RWPE2 (cell line): ENCODE measurements around the gene RNF123.

Experiments used
- ATAC-seq: fragments of 200-7000 bp; cut with Tn5 transposase; 3 replicates; pipeline ENCODE4 v1.9.1; 2021; ENCODE audit warnings: low read depth
- DNase-seq: peaks from one replicate; pipeline ENCODE4 v3.0.0-alpha.2; 2020; ENCODE audit warnings: low spot score
- H3K27ac ChIP-seq: fragments of 450-650 bp; 2 replicates; pipeline ENCODE4 v1.5.1; 2017; ENCODE audit warnings: mild to moderate bottlenecking; ENCODE audit not compliant: poor library complexity, severe bottlenecking
- H3K27me3 ChIP-seq: fragments of 250-450 bp; sonication (Bioruptor Pico); 2 replicates; pipeline ENCODE4 v1.5.1; 2021; ENCODE audit warnings: mild to moderate bottlenecking, moderate library complexity; ENCODE audit not compliant: insufficient read depth, poor library complexity, severe bottlenecking
- H3K36me3 ChIP-seq: fragments of 250-450 bp; sonication (Bioruptor Pico); 2 replicates; pipeline ENCODE4 v1.5.1; 2020; ENCODE audit warnings: low read depth, mild to moderate bottlenecking, moderate library complexity
- H3K4me1 ChIP-seq: fragments of 250-450 bp; sonication (Bioruptor Pico); 2 replicates; pipeline ENCODE4 v1.5.1; 2021; ENCODE audit warnings: mild to moderate bottlenecking, moderate library complexity; ENCODE audit not compliant: insufficient read depth, poor library complexity, severe bottlenecking
- H3K4me3 ChIP-seq: fragments of 250-450 bp; sonication (Bioruptor Pico); 2 replicates; pipeline ENCODE4 v1.5.1; 2021; ENCODE audit warnings: mild to moderate bottlenecking, moderate library complexity; ENCODE audit not compliant: severe bottlenecking
- H3K9me3 ChIP-seq: fragments of 250-450 bp; sonication (Bioruptor Pico); 2 replicates; pipeline ENCODE4 v1.5.1; 2021; ENCODE audit warnings: mild to moderate bottlenecking, moderate library complexity; ENCODE audit not compliant: severe bottlenecking
- TF ChIP-seq, protein P1 (sequence below): fragments of 450-650 bp; IDR thresholded peaks from one replicate; pipeline ENCODE4 v1.5.1; 2017; ENCODE audit warnings: mild to moderate bottlenecking, moderate library complexity; ENCODE audit not compliant: poor library complexity, severe bottlenecking

RNF123 gene

DNA sequence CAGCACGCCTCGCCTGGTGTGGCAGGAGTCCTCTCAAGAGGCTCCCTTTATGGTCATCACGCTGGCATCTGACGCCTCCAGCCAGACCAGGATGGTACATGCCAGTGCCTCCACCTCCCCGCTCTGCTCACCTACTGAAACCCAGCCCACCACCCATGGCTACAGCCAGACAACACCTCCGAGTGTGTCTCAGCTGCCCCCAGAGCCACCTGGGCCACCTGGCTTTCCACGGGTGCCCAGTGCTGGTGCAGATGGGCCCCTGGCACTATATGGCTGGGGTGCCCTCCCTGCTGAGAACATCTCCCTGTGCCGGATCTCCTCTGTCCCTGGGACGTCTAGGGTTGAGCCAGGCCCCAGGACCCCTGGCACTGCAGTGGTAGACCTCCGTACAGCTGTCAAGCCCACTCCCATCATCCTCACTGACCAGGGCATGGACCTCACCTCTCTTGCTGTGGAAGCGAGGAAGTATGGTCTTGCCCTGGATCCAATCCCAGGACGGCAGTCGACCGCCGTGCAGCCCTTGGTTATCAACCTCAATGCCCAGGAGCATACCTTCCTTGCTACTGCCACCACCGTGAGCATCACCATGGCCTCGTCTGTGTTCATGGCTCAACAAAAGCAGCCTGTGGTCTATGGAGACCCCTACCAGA, 35.1 kb upstream of the RNF123 start:
- no peaks in the 10 kb centered on the region for H3K4me1 ChIP-seq
- TF ChIP-seq, protein P1, sequence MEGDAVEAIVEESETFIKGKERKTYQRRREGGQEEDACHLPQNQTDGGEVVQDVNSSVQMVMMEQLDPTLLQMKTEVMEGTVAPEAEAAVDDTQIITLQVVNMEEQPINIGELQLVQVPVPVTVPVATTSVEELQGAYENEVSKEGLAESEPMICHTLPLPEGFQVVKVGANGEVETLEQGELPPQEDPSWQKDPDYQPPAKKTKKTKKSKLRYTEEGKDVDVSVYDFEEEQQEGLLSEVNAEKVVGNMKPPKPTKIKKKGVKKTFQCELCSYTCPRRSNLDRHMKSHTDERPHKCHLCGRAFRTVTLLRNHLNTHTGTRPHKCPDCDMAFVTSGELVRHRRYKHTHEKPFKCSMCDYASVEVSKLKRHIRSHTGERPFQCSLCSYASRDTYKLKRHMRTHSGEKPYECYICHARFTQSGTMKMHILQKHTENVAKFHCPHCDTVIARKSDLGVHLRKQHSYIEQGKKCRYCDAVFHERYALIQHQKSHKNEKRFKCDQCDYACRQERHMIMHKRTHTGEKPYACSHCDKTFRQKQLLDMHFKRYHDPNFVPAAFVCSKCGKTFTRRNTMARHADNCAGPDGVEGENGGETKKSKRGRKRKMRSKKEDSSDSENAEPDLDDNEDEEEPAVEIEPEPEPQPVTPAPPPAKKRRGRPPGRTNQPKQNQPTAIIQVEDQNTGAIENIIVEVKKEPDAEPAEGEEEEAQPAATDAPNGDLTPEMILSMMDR, result no peak
- no peaks in the 10 kb centered on the region for H3K36me3 ChIP-seq
- ATAC-seq, result no peak
- H3K27ac ChIP-seq, result no peak overlapping the region
- DNase-seq, result no peak
- no peak overlapping the region for H3K4me3 ChIP-seq
- no peaks in the 10 kb centered on the region for H3K27me3 ChIP-seq
- H3K9me3 ChIP-seq, result no peaks in the 10 kb centered on the region

DNA sequence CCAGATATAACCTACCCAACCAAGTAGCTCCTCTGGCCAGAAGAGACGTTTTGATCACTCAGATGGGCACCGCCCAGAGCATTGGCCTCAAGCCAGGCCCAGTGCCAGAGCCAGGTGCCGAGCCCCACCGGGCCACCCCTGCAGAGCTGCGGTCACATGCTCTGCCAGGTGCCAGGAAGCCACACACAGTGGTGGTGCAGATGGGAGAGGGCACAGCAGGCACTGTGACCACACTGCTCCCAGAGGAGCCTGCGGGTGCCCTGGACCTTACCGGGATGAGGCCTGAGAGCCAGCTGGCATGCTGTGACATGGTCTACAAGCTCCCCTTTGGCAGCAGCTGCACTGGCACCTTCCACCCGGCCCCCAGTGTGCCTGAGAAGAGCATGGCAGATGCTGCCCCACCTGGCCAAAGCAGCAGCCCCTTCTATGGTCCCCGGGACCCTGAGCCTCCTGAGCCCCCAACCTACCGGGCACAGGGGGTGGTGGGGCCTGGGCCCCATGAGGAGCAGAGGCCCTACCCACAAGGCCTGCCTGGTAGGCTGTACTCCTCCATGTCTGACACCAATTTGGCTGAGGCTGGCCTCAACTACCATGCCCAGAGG, 34.3 kb upstream of the RNF123 start:
- TF ChIP-seq, protein P1, result no peak
- Histone ChIP-seq H3K4me1 (no peaks in the 10 kb centered on the region), H3K36me3 (no peaks in the 10 kb centered on the region), H3K27me3 (no peaks in the 10 kb centered on the region), H3K4me3 (no peak overlapping the region), H3K27ac (no peak overlapping the region), H3K9me3 (no peaks in the 10 kb centered on the region)
- no peak for DNase-seq
- no peak for ATAC-seq

DNA sequence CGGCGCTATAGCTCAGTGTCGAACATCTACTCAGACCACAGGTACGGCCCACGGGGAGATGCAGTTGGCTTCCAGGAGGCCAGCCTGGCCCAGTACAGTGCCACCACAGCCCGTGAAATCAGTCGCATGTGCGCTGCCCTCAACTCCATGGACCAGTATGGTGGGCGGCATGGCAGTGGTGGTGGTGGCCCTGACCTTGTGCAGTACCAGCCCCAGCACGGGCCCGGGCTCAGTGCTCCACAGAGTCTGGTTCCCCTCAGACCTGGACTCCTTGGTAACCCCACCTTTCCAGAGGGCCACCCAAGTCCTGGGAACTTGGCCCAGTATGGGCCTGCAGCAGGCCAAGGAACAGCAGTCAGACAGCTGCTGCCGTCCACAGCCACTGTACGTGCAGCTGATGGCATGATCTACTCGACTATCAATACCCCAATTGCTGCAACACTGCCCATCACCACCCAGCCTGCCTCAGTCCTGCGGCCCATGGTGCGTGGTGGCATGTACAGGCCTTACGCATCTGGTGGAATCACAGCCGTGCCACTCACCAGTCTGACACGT, 33.5 kb upstream of the RNF123 start:
- Histone ChIP-seq H3K4me1 (no peaks in the 10 kb centered on the region), H3K4me3 (no peak overlapping the region), H3K9me3 (no peaks in the 10 kb centered on the region), H3K27me3 (no peaks in the 10 kb centered on the region), H3K27ac (no peak overlapping the region), H3K36me3 (no peaks in the 10 kb centered on the region)
- no peak for DNase-seq
- ATAC-seq, result no peak
- TF ChIP-seq, protein P1, result no peak

DNA sequence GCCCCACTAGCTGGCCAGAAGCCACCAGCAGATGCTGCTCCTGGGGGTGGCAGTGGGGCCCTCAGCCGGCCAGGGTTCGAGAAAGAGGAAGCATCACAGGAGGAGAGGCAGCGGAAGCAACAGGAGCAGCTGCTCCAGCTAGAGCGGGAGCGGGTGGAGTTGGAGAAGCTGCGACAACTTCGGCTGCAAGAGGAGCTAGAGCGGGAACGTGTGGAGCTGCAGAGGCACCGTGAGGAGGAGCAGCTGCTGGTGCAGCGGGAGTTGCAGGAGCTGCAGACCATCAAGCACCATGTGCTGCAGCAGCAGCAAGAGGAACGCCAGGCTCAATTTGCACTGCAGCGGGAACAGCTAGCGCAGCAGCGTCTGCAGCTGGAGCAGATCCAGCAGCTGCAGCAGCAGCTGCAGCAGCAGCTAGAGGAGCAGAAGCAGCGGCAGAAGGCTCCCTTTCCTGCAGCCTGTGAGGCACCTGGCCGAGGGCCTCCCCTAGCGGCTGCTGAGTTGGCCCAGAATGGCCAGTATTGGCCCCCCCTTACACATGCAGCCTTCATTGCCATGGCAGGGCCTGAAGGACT, 32.7 kb upstream of the RNF123 start:
- no peak for DNase-seq
- Histone ChIP-seq H3K9me3 (no peaks in the 10 kb centered on the region), H3K27ac (no peak overlapping the region), H3K4me3 (no peak overlapping the region), H3K27me3 (no peaks in the 10 kb centered on the region), H3K36me3 (no peaks in the 10 kb centered on the region), H3K4me1 (no peaks in the 10 kb centered on the region)
- no peak for ATAC-seq
- TF ChIP-seq, protein P1, result no peak
